GM12878 (cell line): ENCODE data around the gene ADGRD1. TPM values are rescaled to one million over a fixed set of nuclear protein-coding genes. Genes with fewer than 3 reads are reported as not detected.

ENCODE experiments used
- ATAC-seq: fragments of 200-7000 bp; cut with Tn5 transposase; 3 replicates; pipeline ENCODE4 v1.9.1; 2020; ENCODE audit warnings: mild to moderate bottlenecking, moderate library complexity
- BruUV-seq: library from RNA; stranded (reverse); fragments of 400-500 nt; replicated peaks from 2 replicates; lab custom pipeline; 2021; lab: Mats Ljungman, UMichigan
- CTCF ChIA-PET: fragments of 300-600 bp; sonication (Branson Sonifier 250); formaldehyde crosslinking; extraction: SDS; loops from one replicate; lab custom pipeline; 2021; ENCODE audit warnings: inconsistent platforms; lab: Yijun Ruan, JAX
- POLR2A ChIA-PET: fragments of 350-600 bp; formaldehyde crosslinking; extraction: SDS; loops from one replicate; lab custom pipeline; 2021; ENCODE audit warnings: inconsistent platforms; lab: Charles Lee
- RAD21 ChIA-PET: fragments of 300-600 bp; sonication (Branson Sonifier 250); formaldehyde crosslinking; loops from one replicate; lab custom pipeline; 2023; ENCODE audit warnings: antibody characterized with exemption; ENCODE audit not compliant: unreplicated experiment; lab: Charles Lee
- SMC1A ChIA-PET: fragments of 300-600 bp; sonication (Branson Sonifier 250); formaldehyde crosslinking; loops from one replicate; lab custom pipeline; 2023; ENCODE audit not compliant: unreplicated experiment, uncharacterized antibody; lab: Charles Lee
- DNase-seq: peaks from one replicate; pipeline ENCODE4 v3.0.0-alpha.2; 2011; ENCODE audit warnings: low read depth, low spot score
- FAIRE-seq: peaks from 3 replicates; lab custom pipeline; 2011; peaks lifted over from hg19 to GRCh38; lab: Jason Lieb, UNC
- H2AFZ ChIP-seq: 2 replicates; pipeline ENCODE4 v1.6.0; 2011; ENCODE audit warnings: low read depth, low read length, control low read depth; ENCODE audit not compliant: control insufficient read depth
- H3K27ac ChIP-seq: 2 replicates; pipeline ENCODE4 v1.5.1; 2011; ENCODE audit warnings: control low read depth; ENCODE audit not compliant: control insufficient read depth, insufficient read depth
- H3K27me3 ChIP-seq, 2 experiments: replicated peaks in 1 of 2; 2 replicates each; pipeline versions ENCODE4 v1.6.0 to v1.6.1; 2011; ENCODE audit warnings: low read length in 1 of 2; ENCODE audit not compliant: control insufficient read depth in 2 of 2, insufficient read depth in 2 of 2
- H3K36me3 ChIP-seq, 2 experiments: 2 replicates each; pipeline ENCODE4 v1.5.1; 2011; ENCODE audit warnings: low read length in 1 of 2; ENCODE audit not compliant: control insufficient read depth in 2 of 2, insufficient read depth in 2 of 2
- H3K4me1 ChIP-seq: 2 replicates; pipeline ENCODE4 v1.6.1; 2011; ENCODE audit warnings: mild to moderate bottlenecking, low read length, moderate library complexity, mixed read lengths; ENCODE audit not compliant: control insufficient read depth, insufficient read depth
- H3K4me2 ChIP-seq: 2 replicates; pipeline ENCODE4 v1.6.0; 2011; ENCODE audit warnings: control low read depth; ENCODE audit not compliant: control insufficient read depth, insufficient read depth
- H3K4me3 ChIP-seq: fragments of 200-600 bp; sonication (generic); 2 replicates; pipeline ENCODE4 v1.5.1; 2016
- H3K79me2 ChIP-seq: 2 replicates; pipeline ENCODE4 v1.6.0; 2011; ENCODE audit warnings: low read length; ENCODE audit not compliant: control insufficient read depth, insufficient read depth
- H3K9ac ChIP-seq: 2 replicates; pipeline ENCODE4 v1.8.0; 2011; ENCODE audit warnings: low read length, control low read depth, mixed read lengths; ENCODE audit not compliant: control insufficient read depth, insufficient read depth
- H3K9me3 ChIP-seq: replicated peaks from 3 replicates; pipeline ENCODE4 v1.5.1; 2011; ENCODE audit warnings: mild to moderate bottlenecking, low read length; ENCODE audit not compliant: control insufficient read depth, insufficient read depth
- H4K20me1 ChIP-seq: 2 replicates; pipeline ENCODE4 v1.6.0; 2011; ENCODE audit not compliant: control insufficient read depth, insufficient read depth
- CREB1 ChIP-seq: IDR thresholded peaks from 2 replicates; pipeline ENCODE4 v1.6.1; 2012; ENCODE audit warnings: low read depth, mild to moderate bottlenecking, inconsistent platforms
- CTCF ChIP-seq, 3 experiments: IDR thresholded peaks in 2 of 3; conservative IDR thresholded peaks in 1 of 3; 2 replicates each; pipeline ENCODE4 v1.5.1; 2011; ENCODE audit warnings: low read depth in 3 of 3, low read length in 3 of 3, mild to moderate bottlenecking in 3 of 3, control low read depth in 2 of 3, moderate library complexity in 2 of 3, inconsistent platforms in 1 of 3, mixed read lengths in 1 of 3; ENCODE audit not compliant: control insufficient read depth in 2 of 3, insufficient read depth in 1 of 3; ENCODE audit errors: extremely low read depth in 1 of 3
- RAD21 ChIP-seq: IDR thresholded peaks from 2 replicates; pipeline ENCODE4 v1.6.1; 2011; ENCODE audit warnings: mild to moderate bottlenecking, low read depth, low read length, moderate library complexity; ENCODE audit not compliant: insufficient read depth
- RCOR1 ChIP-seq: conservative IDR thresholded peaks from 2 replicates; pipeline ENCODE4 v1.6.1; 2012; ENCODE audit warnings: low read depth, low read length, improper control_type of control experiment
- TCF12 ChIP-seq: IDR thresholded peaks from 2 replicates; pipeline ENCODE4 v1.6.1; 2011; ENCODE audit warnings: low read depth, mild to moderate bottlenecking, low read length
- ZNF622 ChIP-seq: fragments of 450-650 bp; IDR thresholded peaks from 2 replicates; pipeline ENCODE4 v1.6.1; 2017; ENCODE audit warnings: mild to moderate bottlenecking, inconsistent platforms
- WGBS: methylation state at CpG from one replicate; pipeline ENCODE4 v1.1.6; 2016; ENCODE audit warnings: low lambda C conversion rate; ENCODE audit not compliant: insufficient replicate concordance, insufficient coverage; ENCODE audit errors: missing lambda C conversion rate; 5-methylcytosine and 5-hydroxymethylcytosine counted together
- in situ Hi-C: fragments of 300-500 bp; cut with MboI; formaldehyde crosslinking; loops from 9 replicates; pipeline ENCODE4 v1.14.3; 2018; ENCODE audit warnings: mixed read lengths
- intact Hi-C: fragments of 100-400 bp; cut with micrococcal nuclease; formaldehyde crosslinking; loops from one replicate; pipeline ENCODE4 v1.14.2; 2022; ENCODE audit not compliant: unreplicated experiment
- polyA plus RNA-seq, 11 experiments: library from polyadenylated mRNA; depleted of rRNA in 4 of 11; unstranded in 6 of 11; stranded (reverse) in 5 of 11; fragments of >200 nt; fragmentation: Nextera tagmentation in 4 of 11; fragmentation: Illumina TruSeq in 1 of 11; extraction: Ambion mirVana in 4 of 11; extraction: Trizol in 1 of 11; gene quantifications; 1 replicate in 1 of 11; 2 replicates in 10 of 11; pipeline versions ENCODE4 v1.2.1 to v1.2.3, GENCODE V29; 2011 to 2016; ENCODE audit warnings: inconsistent platforms in 2 of 11, missing spikeins in 2 of 11, low read depth in 1 of 11
- total RNA-seq, 4 experiments: library from RNA; depleted of rRNA in 3 of 4; stranded (reverse); fragments of >200 nt in 3 of 4; fragmentation: Illumina TruSeq in 1 of 4; extraction: Trizol in 1 of 4; gene quantifications; 2 replicates each; pipeline versions ENCODE4 v1.2.1 to v1.2.3, GENCODE V29; 2013 to 2021

The ADGRD1 gene
- total and polyA plus RNA-seq, 10 of the 15 experiments (the other 5 are each of a cell fraction or from before 2014, with no cell fraction given), result 0.15 to 12.7 (median 1.2) TPM

DNA sequence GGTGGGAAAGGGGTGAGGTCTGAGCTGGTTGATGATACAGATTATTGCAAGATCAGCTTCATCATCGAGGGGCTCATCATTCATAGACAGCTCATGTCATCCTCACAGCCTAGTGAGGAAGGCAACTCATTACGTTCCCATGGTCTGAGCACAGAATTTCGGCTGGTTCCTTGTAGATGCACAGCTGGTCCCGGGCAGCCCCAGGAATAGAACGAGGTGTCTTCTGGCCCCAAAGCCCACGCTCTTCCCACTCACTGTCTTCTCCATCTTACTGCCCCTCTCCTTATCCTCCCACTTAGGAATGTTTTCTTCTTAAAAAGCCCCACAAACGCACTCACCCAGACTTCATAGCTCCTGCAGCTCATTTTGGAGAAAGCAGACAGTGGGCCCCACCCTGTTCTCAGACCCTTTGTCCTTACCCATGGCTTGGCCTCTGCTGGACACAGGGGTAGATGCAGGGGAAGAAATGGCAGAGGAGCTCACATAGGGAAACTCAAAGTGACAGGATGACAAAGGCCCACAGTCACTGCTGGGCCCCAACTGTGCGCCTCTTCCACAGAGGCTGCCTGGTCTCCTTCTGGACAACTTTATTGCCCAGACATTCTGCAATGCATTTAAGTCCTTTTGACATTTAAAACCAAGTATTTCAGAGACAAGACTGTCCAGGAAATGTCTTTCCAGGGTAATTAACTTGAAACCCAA lies 162.2 kb downstream of the ADGRD1 start:
- ATAC-seq (no peak; the same call in 2 of the 3 replicates), DNase-seq (no peak), FAIRE-seq (no peak)
- intact Hi-C loops, result no loop called here
- Histone ChIP-seq H3K4me2 (no peak overlapping the region), H3K4me1 (no peaks in the 10 kb centered on the region), H3K27ac (no peak overlapping the region), H3K27me3 (no peaks in the 10 kb centered on the region), H3K9ac (no peak overlapping the region), H3K4me3 (no peak overlapping the region), H2AFZ (no peak overlapping the region), H3K79me2 (no peaks in the 10 kb centered on the region), H3K36me3 (no peaks in the 10 kb centered on the region), H4K20me1 (no peaks in the 10 kb centered on the region), H3K9me3 (no peaks in the 10 kb centered on the region)
- in situ Hi-C loops, result no loop called here
- POLR2A ChIA-PET, result no interaction called here
- 50% methylated on average over 8 of the region's 8 CpGs for WGBS
- BruUV-seq, result no TSS peak
- SMC1A ChIA-PET, result interaction anchor here (6.1 kb wide), 1 partner anchor 11 kb away, joined by 37 read pairs; no protein-coding TSS in a partner anchor
- no peak for TF ChIP-seq CREB1
- RAD21 ChIA-PET, result no interaction called here
- CTCF ChIA-PET, result interaction anchor here (1.8 to 7.7 kb wide), 3 partner anchors 11 to 17 kb away, joined by 5 to 80 read pairs (median 20); no protein-coding TSS in a partner anchor

GRCh38 chr12:131116468-131117117 lies 162.9 kb downstream of the ADGRD1 start:
- Histone ChIP-seq H3K4me1 (no peaks in the 10 kb centered on the region), H4K20me1 (no peaks in the 10 kb centered on the region), H3K27me3 (no peaks in the 10 kb centered on the region), H3K4me3 (no peak overlapping the region), H3K79me2 (no peaks in the 10 kb centered on the region), H3K36me3 (no peaks in the 10 kb centered on the region), H2AFZ (no peak overlapping the region), H3K27ac (no peak overlapping the region), H3K4me2 (no peak overlapping the region), H3K9me3 (no peaks in the 10 kb centered on the region), H3K9ac (no peak overlapping the region)
- no peak for DNase-seq
- ChIA-PET RAD21 (interaction anchor here (1.3 to 1.5 kb wide), 3 partner anchors 12 to 17 kb away, joined by 3 to 8 read pairs (median 5); no protein-coding TSS in a partner anchor), CTCF (interaction anchor here (0.8 to 7.7 kb wide), 4 partner anchors 11 to 65 kb away, joined by 3 to 80 read pairs (median 12); no protein-coding TSS in a partner anchor), SMC1A (interaction anchor here (6.1 kb wide), 1 partner anchor 12 kb away, joined by 37 read pairs; no protein-coding TSS in a partner anchor), POLR2A (no interaction called here)
- in situ Hi-C loops, result no loop called here
- TF ChIP-seq RAD21, result peak; percentile 47
- TF ChIP-seq CTCF (IDR thresholded peaks at IDR 0.05 in 2 of 3, conservative IDR thresholded peaks at IDR 0.05 in 1 of 3; ENCODE audit: control insufficient read depth in 2 of 3, extremely low read depth in 1 of 3, insufficient read depth in 1 of 3, low read depth in 3 of 3, low read length in 3 of 3), result peak; percentile 31 to 47 (median 40); a peak in 5 of 6 replicates
- no peak for TF ChIP-seq RCOR1
- TF ChIP-seq ZNF622, result no peak
- no peak for TF ChIP-seq TCF12
- WGBS, result 49% methylated on average over 15 of the region's 15 CpGs
- intact Hi-C loops, result no loop called here
- peak; percentile 31 for FAIRE-seq
- no TSS peak for BruUV-seq
- peak; percentile 40; the same call in 2 of the 3 replicates for ATAC-seq
